ENCODE data around the gene MYO1D. TPM values are rescaled to one million over a fixed set of nuclear protein-coding genes. Genes with fewer than 3 reads are reported as not detected.
A peak's percentile ranks its signal among the peaks of the same experiment; 100 is the strongest.

Gene MYO1D
- total RNA-seq, 2 donors from 2014 or later, result 42.9 to 43.7 TPM

- Histone ChIP-seq H3K36me3 (ENCODE audit: control insufficient read depth, insufficient read depth, low read length) (peaks cover 92% of the 10 kb centered on the region), H3K27ac (ENCODE audit: low read depth, low read length) (no peak overlapping the region), H3K4me1 (ENCODE audit: control insufficient read depth, insufficient read depth, low read length) (no peaks in the 10 kb centered on the region), H3K9ac (ENCODE audit: extremely low read depth, low read length, poor library complexity, severe bottlenecking) (no peak overlapping the region), H3K9me3 (ENCODE audit: control insufficient read depth, low read length) (no peaks in the 10 kb centered on the region), H3K4me3 (ENCODE audit: low read length) (no peak overlapping the region), H3K27me3 (ENCODE audit: control insufficient read depth, insufficient read depth, low read length, poor library complexity, severe bottlenecking) (no peaks in the 10 kb centered on the region)
- Mint-ChIP-seq H3K4me1 (peaks cover 2% of the 10 kb centered on the region), H3K9me3 (no peaks in the 10 kb centered on the region), H3K27ac (no peak overlapping the region), H3K4me3 (no peak overlapping the region), H3K27me3 (ENCODE audit: insufficient read depth) (no peaks in the 10 kb centered on the region), H3K36me3 (ENCODE audit: low read depth) (peaks cover 80% of the 10 kb centered on the region)
- 82 to 84% methylated on average over 2 to 4 of the region's 4 CpGs for WGBS, 2 experiments (ENCODE audit: insufficient coverage in 1 of 2, insufficient read length in 1 of 2)
- TF ChIP-seq CTCF (conservative IDR thresholded peaks at IDR 0.05), result no peak
- no peak for DNase-seq
Measured at GRCh38 chr17:32461498-32461852, 415.4 kb downstream of the MYO1D start.

GRCh38 chr17:32460054-32460453 is 416.9 kb downstream of the MYO1D start:
- H3K9ac ChIP-seq (ENCODE audit: extremely low read depth, low read length, poor library complexity, severe bottlenecking), result no peak overlapping the region
- H3K4me1 ChIP-seq (ENCODE audit: control insufficient read depth, insufficient read depth, low read length), result no peaks in the 10 kb centered on the region
- Mint-ChIP-seq H3K36me3 (ENCODE audit: low read depth) (peaks cover 80% of the 10 kb centered on the region), H3K9me3 (no peaks in the 10 kb centered on the region), H3K4me3 (no peak overlapping the region), H3K27me3 (ENCODE audit: insufficient read depth) (no peaks in the 10 kb centered on the region), H3K27ac (no peak overlapping the region), H3K4me1 (peaks cover 2% of the 10 kb centered on the region)
- no peak for TF ChIP-seq CTCF (conservative IDR thresholded peaks at IDR 0.05)
- H3K36me3 ChIP-seq (ENCODE audit: control insufficient read depth, insufficient read depth, low read length), result peaks cover 91% of the 10 kb centered on the region
- H3K27me3 ChIP-seq (ENCODE audit: control insufficient read depth, insufficient read depth, low read length, poor library complexity, severe bottlenecking), result no peaks in the 10 kb centered on the region
- WGBS, 2 experiments (ENCODE audit: insufficient coverage in 1 of 2, insufficient read length in 1 of 2), result 89 to 94% methylated on average over 3 to 4 of the region's 4 CpGs
- H3K4me3 ChIP-seq (ENCODE audit: low read length), result no peak overlapping the region
- H3K9me3 ChIP-seq (ENCODE audit: control insufficient read depth, low read length), result peaks cover 5% of the 10 kb centered on the region
- DNase-seq, result no peak
- no peak overlapping the region for H3K27ac ChIP-seq (ENCODE audit: low read depth, low read length)

GRCh38 chr17:32458371-32458770 is 418.6 kb downstream of the MYO1D start:
- Histone ChIP-seq H3K9me3 (ENCODE audit: control insufficient read depth, low read length) (peaks cover 12% of the 10 kb centered on the region), H3K27ac (ENCODE audit: low read depth, low read length) (peak overlapping the region; percentile 7), H3K4me1 (ENCODE audit: control insufficient read depth, insufficient read depth, low read length) (no peaks in the 10 kb centered on the region), H3K36me3 (ENCODE audit: control insufficient read depth, insufficient read depth, low read length) (peaks cover 93% of the 10 kb centered on the region), H3K4me3 (ENCODE audit: low read length) (no peak overlapping the region), H3K27me3 (ENCODE audit: control insufficient read depth, insufficient read depth, low read length, poor library complexity, severe bottlenecking) (no peaks in the 10 kb centered on the region), H3K9ac (ENCODE audit: extremely low read depth, low read length, poor library complexity, severe bottlenecking) (no peak overlapping the region)
- H3K4me1 Mint-ChIP-seq, result peaks cover 2% of the 10 kb centered on the region
- H3K9me3 Mint-ChIP-seq, result no peaks in the 10 kb centered on the region
- no peak for TF ChIP-seq CTCF (conservative IDR thresholded peaks at IDR 0.05)
- H3K27ac Mint-ChIP-seq, result no peak overlapping the region
- no peak overlapping the region for H3K4me3 Mint-ChIP-seq
- H3K36me3 Mint-ChIP-seq (ENCODE audit: low read depth), result peaks cover 85% of the 10 kb centered on the region
- no peaks in the 10 kb centered on the region for H3K27me3 Mint-ChIP-seq (ENCODE audit: insufficient read depth)
- DNase-seq, result no peak
